NK-92 treated with Interleukin-12 subunit alpha and Interleukin-12 subunit beta, amount 100 ng/mL, for 24 hours (cell line): ENCODE measurements around the gene IQGAP3.

Source experiments
- DNase-seq: peaks from one replicate; lab custom pipeline; 2025; lab: John Stamatoyannopoulos, UW

The IQGAP3 gene

DNA sequence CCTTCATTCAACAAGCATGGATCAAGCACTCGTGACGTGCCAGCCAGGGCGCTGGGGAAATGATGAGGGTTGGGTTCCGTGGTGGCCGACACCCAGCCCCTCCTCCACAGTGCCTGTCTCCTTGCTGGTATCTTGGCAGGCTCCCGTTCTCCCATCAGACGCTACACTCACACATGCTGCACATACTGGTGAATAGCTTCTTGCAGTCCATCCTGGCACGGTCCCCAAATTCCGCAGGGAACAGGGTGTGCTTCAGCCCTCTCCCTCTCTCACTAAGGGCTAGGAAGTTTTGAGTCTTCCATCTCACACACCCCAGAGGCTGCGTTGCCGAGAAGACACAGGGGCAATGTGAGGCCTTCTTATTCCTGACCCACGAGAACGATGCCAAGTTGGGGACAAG is 61.7 kb downstream of the IQGAP3 start:
- DNase-seq: no peak

DNA sequence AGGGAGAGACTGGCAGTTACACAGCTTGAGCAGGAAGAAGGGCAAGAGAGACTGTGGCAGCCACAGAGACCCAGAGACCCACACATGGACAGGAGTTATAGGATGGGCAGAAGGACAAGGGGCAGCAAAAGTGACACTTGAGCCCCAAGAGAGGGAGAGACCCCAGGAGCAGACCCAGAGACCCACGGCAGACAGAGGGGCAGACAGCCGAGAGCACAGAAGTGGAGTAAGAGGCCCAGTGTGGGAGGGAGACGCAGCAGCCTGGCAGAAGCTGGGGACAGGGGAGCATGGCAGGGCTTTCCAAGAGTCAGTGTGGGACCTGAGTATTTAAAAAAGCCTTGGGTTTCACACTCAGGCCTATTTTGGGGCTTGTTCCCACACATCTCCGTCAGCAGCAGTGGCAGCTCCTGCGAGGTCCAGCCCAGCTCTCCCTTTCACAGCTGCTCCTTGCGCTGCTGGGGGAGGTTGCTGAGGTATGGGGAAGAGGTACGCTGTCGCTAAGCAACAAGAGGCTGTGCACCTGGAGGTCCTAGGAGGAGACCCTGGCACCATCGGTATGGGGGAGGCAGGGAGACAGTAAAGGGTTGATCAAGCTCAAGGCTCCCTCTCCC is 62.8 kb downstream of the IQGAP3 start:
- DNase-seq: no peak

DNA sequence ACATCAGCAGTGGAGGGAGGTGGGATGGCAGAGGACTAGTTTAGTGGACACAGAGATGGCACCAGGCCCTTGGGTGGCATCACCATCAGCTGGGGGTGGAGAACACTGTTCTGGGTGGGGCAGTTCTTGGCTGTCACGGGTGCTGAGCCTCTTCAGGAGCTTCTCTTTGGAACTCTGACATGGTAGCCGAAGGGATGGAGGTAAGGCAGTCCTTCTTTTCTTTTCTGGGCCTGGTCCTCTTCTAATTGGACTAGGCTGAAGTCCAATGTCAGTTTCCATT is 63.5 kb downstream of the IQGAP3 start:
- DNase-seq: no peak

DNA sequence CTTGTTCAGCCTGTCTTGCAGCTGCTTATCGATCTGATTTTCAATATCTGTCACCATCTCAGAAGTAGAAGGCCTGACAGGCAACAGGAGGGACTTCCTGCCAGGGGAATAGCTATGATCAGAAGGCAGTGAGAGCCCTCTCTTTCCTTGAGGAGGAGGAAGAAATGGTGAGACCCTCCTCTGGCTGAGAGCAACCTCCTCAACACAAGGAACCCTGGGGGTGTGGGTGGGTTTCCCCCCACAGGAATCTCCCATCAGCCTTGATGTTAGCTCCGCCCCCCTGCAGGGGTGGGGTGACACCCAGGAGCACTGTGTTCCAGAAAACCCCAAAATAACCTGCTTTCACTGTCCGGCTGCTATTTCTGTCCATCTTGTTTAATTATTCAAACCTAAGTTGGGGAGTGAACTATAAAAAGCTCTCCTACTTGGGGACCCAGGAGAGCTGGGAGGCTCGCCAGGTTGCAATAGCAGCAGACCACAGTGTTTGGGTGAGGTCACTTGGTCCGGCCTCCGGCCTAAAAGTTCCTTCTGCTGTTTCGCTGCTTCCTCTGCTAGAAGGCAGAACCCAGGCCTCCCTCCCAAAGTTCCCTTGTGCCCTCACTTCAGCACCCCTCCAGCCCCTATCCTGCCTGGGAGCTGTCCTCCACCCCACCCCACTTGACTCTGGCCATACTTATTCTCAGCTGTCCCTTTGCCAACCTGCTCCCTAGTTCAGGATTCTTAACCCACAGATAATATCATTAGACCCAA is 64.0 kb downstream of the IQGAP3 start:
- DNase-seq: peak; percentile 24

DNA sequence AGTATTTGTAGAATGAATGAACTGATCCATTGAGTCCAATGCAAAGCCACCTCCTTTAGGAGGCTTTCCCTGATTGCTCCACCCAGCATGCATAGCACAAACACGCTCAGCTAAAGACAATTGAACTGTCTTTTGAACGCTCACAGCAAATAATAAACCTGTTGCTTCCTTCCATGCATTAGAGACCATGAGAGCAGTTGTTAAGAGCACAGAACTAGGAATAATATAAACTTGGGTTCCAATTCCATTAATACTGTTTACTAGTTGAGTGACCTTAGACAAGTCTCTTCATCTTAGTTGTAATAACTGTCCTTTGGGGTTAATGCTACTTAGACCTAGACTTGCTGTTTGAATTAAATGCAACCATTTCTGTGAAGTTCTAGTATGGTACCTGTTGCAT is 65.9 kb downstream of the IQGAP3 start:
- DNase-seq: no peak

DNA sequence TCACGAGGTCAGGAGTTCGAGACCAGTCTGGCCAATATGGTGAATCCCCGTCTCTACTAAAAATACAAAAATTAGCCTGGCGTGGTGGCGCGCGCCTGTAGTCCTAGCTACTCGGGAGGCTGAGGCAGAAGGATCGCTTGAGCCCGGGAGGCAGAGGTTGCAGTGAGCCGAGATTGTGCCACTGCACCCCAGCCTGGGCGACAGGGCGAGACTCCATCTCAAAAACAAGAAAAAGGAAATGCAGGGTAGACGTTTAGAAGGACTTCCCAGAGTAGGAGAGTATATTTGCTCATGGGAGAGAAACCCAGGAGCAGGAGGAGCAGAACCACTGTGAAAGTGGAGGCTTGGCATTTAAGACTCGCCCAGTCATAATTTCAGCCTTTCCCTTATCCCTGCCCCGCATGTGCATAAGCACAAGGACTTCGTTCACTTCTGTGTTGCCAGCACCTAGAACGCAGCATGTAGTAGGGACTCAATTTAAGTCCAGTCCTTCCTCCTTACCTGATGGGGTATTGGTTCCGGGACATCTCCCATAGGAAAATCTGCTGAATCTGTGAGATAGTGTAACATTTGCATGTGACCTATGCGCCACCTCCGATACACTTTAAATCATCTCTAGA is 66.6 kb downstream of the IQGAP3 start:
- no peak for DNase-seq

DNA sequence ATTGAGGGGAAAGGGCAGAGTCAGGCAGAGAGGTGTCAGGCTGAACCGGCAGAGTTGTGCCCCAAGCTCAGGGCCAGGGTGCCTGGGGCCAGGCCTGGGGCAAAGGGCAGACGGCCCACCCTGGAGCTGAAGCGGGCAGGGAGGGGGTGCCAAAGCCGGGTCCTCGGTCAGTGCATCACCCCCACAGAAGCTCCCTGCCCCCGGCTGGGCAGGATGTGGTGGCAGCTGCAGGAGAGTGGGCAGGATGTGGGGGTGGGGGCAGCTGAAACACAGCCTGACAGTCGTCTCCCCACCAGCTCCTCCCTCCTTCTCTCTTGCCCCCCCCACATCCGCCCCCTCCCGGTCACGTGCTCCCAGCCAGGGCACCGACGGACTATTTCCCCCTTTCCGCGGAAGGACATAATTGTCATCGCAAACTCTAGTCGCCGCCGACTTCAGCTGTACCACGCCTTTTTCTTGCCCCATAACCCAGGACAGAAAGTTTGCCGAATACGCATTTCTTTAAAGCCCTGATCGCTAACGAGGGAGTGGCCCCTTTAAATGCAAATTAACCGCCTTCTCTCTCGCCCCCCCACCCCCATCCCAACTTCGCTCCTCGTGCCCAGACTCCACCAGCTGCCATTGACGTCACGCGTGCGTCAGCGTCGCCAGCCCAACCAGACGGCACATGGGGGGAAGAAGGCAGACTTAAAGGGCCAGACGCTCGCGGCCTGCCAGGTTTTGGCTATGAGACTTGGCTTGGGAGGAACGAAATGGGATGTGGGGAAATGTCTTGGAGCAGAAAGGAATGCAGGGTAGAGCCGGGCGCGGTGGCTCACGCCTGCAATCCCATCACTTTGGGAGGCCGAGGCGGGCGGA is 67.3 kb downstream of the IQGAP3 start:
- peak; percentile 97 for DNase-seq

DNA sequence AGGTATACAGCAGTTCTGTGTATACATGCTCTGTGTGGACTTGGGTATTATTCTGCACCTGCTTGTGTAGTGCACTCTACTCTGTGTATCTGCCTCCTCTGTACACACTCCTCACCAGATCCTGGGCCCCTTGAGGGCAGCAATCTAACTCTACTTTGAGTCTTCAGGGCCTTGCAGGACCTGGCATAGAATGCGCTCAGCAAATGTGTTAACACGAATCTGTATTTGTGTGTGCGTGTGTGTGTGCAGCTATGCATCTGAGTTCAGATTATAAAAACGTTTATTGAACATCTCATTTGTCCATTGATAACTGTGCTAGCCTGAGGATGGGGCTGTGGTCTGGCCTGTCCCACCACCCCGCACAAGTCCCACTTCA is 67.9 kb downstream of the IQGAP3 start:
- no peak for DNase-seq

DNA sequence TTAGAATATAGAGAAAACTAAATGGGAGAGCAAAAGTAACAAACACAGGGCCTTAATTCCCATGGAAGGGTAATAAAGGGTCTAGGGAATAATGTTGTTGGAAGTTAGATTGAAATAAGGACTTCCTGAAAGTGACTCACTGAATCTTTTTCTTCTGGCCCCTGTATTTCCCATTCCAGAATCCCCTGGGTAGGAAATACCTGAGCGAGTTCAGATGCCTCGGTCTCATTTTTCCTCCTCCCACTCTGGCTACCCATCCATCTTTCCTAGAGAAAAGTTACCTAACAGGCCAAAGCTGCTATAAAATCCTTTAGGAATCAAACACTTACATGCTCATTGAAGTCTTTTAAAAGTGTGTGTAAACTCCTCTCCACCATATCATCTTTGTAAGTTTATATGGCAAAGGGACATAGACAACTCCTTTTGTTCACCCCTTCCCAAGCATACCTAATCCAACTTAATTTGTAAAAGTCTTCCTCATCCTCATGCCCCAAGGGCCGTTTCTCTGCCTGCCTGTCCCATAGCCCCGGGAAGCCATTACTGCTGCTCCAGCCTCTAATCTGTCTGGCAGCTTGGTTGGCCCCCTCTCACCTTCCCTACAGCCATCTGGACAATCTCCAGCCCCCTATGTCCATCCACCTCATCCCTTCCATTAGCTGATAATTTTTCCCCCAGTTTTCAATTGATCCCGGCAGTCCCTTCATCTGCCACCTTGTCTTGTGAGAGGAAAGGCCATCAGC is 68.5 kb downstream of the IQGAP3 start:
- no peak for DNase-seq

DNA sequence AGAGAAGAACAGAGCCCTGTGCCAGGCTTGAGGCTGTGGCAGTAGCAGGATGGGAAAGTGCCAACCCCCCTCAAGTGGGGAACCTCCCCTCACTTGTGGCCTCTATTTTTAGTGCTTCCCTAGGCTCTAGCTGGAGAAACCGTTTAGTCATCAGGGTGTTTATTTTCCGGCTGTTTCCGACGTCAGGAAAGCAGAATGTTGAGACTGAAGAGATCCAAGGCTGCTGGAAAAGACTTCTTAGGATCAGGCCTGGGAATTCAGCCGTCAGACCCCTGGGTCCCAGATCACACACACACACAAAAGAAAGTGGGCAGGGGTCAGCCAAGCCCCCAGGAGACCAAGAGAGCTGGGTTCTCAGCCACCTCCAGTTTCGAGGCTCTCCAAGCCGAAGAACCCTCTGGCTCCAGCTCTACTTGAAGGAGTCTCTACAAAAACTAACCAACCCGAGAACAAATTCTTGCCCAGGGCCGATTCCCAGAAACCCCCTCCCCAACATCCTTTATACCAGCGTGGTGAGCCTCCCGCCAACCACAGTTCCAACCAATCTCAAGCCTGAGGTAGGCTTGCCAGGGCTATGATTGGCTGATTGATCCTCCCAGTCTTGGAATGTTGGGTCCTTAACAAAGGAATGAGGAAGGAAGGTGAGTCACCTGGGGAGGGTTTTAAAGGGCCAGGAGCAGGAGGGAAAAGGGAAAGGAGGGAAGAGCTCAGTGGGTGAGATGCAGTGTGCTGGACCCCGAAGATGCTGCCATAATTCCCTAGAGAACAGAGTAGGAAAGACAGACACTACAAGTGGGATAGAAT is 69.3 kb downstream of the IQGAP3 start:
- no peak for DNase-seq

DNA sequence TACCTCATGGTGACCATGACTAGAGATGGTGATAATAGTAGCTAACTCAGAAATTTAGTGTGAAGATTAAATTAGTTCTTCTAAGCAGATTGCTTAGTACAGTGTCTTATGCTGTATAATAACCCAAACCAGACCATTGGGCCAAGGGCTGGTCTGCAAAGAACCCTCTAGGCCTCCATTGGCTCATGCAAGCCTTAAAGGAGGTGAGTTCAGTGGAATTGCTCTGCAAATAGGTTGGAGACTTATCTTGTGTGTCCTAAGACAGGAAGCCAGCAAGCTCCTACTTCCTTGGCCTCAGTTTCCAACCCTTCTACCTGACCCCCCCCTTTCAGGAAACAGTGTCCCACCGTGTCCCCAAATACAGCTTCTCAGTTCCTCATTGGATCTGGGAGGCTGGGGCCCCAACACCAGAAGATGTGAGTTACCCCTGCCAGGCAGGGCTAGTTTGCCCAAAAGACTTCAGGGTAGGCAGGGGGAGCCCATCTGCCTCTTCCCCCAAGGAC is 69.9 kb downstream of the IQGAP3 start:
- DNase-seq: no peak

DNA sequence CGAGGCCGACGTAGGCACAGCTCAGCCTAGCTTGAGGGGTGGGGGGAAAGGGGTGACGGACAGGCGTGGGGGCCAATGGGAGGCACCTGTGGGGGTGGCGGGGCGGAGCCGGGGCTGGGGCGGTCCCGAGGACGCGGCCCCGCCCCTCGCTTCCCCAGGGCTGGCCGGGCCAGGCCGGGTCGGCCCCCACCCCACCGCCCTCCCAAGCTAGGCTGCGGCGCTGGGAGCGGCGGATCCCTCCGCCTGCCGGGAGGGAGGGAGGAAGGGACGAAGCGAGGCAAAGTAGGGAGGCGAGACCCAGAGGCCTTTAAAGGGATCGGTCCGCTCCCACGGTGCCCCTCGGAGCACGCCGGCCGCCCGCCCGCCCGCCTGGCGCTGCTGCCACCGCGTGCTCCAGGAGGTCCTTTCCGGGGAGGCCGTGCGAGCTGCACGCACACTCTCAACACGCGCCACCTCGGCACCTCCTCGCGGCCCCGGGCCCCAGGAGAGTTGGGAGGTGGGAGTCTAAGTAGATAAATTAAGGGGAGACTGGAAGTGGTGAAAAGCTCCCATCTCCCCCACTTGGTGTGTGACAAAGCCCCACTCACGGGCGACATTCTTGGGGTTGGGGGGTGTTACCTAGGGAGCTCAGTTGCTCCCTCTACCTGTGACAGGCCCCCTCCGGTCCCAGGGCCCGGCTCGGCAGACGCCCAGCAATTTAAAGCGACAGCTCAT is 71.4 kb downstream of the IQGAP3 start:
- peak; percentile 92 for DNase-seq

DNA sequence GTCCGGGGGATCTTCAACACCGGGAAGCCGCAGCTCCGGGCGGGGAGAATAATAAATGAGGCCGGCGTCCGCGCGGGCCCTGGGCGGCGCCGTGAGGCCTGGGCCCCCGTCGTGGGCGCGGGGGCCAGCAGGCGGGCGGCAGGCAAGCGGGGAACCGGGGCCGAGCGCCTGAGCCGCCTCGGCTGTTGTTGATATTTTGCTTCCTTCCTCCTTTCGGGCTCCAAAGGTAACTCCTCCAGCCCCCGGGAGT is 71.9 kb downstream of the IQGAP3 start, which contains the start of gene MEF2D:
TSS of gene MEF2D (minus strand) at position 233 of the 250 bp plus-strand sequence. CDS start 17,483 bp downstream, outside the sequence.
- no peak for DNase-seq

DNA sequence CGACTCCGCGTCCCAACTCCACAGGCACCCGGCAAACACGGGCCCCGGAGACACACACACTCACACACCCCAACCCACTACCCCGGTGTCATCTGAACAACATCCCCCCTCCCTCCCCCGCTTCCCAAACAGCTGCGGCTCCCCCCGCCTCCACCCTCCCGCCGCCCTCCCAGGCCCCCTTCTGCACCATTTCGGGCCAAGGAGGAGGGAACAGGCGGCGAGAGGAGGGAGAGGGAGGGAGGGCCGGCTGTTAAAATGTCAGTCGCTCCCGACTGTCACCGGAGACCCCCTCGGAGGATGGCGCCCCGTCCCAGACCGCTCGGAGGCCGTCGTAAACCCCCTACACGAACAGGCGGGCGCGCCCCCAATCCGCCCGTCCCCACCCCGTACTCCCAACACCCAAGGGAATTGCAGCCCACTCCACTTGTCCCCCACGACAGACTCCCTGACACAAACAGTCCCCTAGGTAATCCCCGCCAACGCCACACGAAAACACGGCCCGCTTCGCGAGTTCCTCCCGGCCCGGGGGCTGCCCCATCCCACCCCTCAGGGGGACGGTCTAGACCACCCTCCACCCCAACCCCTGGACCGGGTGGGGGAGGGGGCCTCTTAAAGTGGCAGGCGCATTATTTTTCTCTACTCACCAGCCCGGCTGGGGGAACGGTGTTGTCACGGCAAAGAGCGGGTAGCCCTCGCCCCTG is 72.4 kb downstream of the IQGAP3 start:
- DNase-seq: peak; percentile 62

DNA sequence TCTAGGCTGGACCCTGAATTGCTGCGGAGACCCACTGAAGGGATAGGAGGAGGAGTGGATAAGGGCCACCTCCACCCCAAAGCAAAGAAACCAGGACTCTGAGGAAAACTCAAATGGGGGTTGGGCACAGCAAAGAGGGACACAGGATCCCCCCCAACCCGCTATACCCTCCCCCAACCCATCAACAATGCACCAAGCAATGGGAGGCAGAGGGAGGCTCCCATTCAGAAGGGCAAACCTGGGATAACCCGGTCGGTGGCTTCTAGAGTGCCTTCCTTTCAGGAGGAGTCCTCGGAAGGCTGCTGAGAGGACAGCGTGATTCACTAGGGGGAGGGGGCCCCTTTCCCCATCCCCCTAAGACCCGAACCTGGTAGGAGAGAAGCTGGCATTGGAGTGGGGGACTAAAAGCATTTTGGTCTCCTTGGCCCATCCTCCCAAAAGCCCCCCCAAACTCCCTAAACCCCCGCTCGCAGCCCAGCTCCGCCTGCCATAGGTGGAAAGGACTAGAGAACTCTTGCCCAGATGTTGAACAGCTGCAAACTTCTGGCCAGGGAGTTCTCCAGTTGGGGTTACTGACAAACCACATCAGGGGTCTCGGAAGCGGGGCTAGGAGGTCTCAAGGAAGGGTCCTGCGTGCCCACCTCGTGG is 73.0 kb downstream of the IQGAP3 start:
- no peak for DNase-seq

DNA sequence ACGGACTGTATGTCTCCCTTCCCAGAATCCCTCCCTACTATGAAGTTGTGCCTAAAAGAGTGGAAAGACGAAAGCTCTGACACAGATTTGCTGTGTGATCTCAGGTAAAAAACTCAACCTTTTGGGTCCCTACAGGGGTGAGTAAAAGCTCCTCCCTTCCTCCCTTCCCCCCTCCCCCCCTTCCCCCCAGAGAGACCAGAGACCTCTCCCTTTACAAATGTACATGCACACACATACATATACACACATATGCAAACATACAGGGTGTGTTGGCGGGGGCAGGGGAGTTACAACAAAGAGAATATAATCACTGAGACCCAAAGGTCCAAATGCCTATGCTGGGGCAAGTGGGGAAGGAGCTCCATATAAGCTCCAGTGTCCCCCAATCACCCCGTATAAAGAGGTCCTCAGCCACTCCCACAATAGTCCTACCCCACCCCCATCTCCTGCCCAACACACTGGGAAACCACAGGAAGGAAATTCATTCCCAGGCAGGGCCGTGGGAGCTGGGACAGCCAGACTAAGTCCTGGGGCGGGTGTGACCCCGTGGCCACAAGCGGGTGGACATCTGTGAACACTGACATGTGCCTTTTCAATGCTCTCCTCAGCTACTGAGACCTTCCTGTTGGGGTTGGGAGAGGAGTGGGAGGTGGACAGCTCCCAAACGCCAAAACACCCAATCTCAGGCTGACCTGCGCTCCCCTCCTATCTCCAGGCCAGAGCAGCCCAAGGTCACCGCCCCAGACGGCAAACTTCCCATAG is 73.8 kb downstream of the IQGAP3 start:
- no peak for DNase-seq

DNA sequence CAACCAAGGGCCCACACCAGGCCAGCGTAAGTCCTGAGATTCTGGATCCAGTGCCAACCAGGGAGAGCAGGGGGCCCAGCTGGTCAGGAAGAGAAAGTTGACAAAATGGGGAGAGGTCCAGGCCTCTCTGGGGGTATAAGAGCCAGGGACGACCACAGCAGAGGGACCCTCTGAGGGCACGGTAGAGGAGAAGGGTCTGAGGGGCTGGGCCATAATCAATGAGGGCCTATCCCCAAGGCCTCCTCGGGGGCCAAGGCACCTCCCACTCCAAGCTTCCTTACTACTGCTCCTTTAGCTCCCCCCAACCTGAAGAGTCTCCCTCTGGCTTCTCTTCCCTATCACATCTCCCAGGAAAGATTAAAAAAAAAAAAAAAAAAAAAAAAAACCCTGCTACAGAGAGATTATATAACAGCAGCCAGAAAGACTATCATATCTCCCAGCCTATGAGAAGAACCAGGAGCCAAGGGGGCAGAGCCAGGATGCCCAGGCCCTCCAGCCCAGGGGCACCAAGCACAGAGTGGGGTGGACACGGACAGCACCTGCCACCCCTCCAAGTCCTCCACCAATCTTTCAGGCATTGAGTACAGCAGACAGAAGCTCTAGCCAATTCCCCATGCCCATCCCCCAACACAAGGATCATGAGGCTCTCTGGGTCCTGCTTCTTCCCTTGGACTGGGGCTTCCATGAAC is 74.5 kb downstream of the IQGAP3 start:
- DNase-seq: no peak
